ENCODE measurements around the gene CFD.

- TF ChIP-seq TAF1 (conservative IDR thresholded peaks at IDR 0.05), result no peak
- TF ChIP-seq CTCF (IDR thresholded peaks at IDR 0.05; ENCODE audit: low read depth, low read length, missing input control), result no peak
- TF ChIP-seq, protein P1, sequence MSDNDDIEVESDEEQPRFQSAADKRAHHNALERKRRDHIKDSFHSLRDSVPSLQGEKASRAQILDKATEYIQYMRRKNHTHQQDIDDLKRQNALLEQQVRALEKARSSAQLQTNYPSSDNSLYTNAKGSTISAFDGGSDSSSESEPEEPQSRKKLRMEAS (IDR thresholded peaks at IDR 0.05), result no peak
- TF ChIP-seq, protein P2, sequence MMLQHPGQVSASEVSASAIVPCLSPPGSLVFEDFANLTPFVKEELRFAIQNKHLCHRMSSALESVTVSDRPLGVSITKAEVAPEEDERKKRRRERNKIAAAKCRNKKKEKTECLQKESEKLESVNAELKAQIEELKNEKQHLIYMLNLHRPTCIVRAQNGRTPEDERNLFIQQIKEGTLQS (IDR thresholded peaks at IDR 0.05), result no peak
- TF ChIP-seq REST (IDR thresholded peaks at IDR 0.05), result peak; percentile 18
- peak in 1 of 2 donors; percentile 12 for TF ChIP-seq GABPA (IDR thresholded peaks at IDR 0.05 in 1 of 2, conservative IDR thresholded peaks at IDR 0.05 in 1 of 2)
- peak; percentile 84 for TF ChIP-seq SP1 (IDR thresholded peaks at IDR 0.05)
- TF ChIP-seq RXRA (IDR thresholded peaks at IDR 0.05), result peak; percentile 95 to 98
- TF ChIP-seq, protein P3, sequence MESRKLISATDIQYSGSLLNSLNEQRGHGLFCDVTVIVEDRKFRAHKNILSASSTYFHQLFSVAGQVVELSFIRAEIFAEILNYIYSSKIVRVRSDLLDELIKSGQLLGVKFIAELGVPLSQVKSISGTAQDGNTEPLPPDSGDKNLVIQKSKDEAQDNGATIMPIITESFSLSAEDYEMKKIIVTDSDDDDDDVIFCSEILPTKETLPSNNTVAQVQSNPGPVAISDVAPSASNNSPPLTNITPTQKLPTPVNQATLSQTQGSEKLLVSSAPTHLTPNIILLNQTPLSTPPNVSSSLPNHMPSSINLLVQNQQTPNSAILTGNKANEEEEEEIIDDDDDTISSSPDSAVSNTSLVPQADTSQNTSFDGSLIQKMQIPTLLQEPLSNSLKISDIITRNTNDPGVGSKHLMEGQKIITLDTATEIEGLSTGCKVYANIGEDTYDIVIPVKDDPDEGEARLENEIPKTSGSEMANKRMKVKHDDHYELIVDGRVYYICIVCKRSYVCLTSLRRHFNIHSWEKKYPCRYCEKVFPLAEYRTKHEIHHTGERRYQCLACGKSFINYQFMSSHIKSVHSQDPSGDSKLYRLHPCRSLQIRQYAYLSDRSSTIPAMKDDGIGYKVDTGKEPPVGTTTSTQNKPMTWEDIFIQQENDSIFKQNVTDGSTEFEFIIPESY (IDR thresholded peaks at IDR 0.05), result no peak
- TF ChIP-seq JUND (IDR thresholded peaks at IDR 0.05), result no peak
Observed at GRCh38 chr19:850221-850978, 9.1 kb upstream of the CFD start.
